Measurements from ENCODE around the gene EPHB1. TPM values are rescaled to one million over a fixed set of nuclear protein-coding genes. Genes with fewer than 3 reads are reported as not detected.

Gene EPHB1
- total RNA-seq, 1 experiment from 2014 or later: 2.8 TPM

DNA sequence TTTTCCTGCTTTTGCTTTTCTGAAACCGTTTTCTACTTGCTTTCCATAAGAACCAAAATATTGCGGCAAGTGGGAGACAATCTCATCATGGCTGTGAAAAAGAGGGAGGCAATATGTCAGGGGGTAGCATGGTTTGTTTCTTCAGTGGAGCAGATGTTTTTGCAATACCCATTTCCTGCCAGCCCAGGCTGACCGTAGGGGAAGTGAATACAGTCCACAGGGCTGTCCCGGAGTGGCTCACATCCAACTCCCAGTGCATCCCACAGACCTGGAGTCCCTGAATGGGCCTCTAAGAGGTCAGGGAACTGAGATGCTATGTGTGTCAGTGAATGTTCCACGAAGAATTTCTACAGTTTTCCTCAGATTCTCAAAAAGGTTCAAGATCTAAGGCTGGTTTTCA lies 69.6 kb downstream of the EPHB1 start:
- Histone ChIP-seq H4K8ac (replicated peaks; ENCODE audit: insufficient read length, low read depth, low read length) (no peak overlapping the region), H4K91ac (ENCODE audit: insufficient read length, low read depth, low read length) (no peak overlapping the region), H3K23ac (ENCODE audit: insufficient read length, low read depth, low read length) (no peak overlapping the region), H2BK20ac (ENCODE audit: low read depth, low read length, poor library complexity, severe bottlenecking) (no peak overlapping the region), H3K79me2 (ENCODE audit: insufficient read depth, low read length) (no peaks in the 10 kb centered on the region), H3K9ac (ENCODE audit: extremely low read depth, insufficient read length, low read length) (peak overlapping the region; percentile 8), H2BK5ac (ENCODE audit: insufficient read length, low read length) (no peak overlapping the region), H3K27me3 (ENCODE audit: insufficient read depth, low read length) (no peaks in the 10 kb centered on the region), H2BK120ac (ENCODE audit: low read depth, low read length, poor library complexity, severe bottlenecking) (no peak overlapping the region), H4K5ac (ENCODE audit: insufficient read length, low read depth, low read length) (no peak overlapping the region), H2AFZ (ENCODE audit: low read length) (no peak overlapping the region), H2BK15ac (ENCODE audit: low read depth, low read length) (no peak overlapping the region), H4K20me1 (ENCODE audit: control insufficient read depth, insufficient read depth, insufficient read length) (no peaks in the 10 kb centered on the region), H2BK12ac (ENCODE audit: insufficient read length, low read depth, low read length) (no peak overlapping the region), H3K4me2 (ENCODE audit: insufficient read depth, insufficient read length, low read length) (no peak overlapping the region), H3K9me3 (ENCODE audit: control insufficient read depth, low read depth, low read length) (no peaks in the 10 kb centered on the region), H3K14ac (ENCODE audit: insufficient read depth, low read length) (no peak overlapping the region), H3K4me1 (ENCODE audit: insufficient read depth, low read length) (no peaks in the 10 kb centered on the region), H3K79me1 (ENCODE audit: insufficient read depth, low read depth, low read length, poor library complexity, severe bottlenecking) (no peaks in the 10 kb centered on the region), H3K56ac (ENCODE audit: insufficient read length, low read depth, low read length) (no peak overlapping the region), H3K18ac (ENCODE audit: insufficient read length, low read depth, low read length) (no peak overlapping the region), H3K4ac (ENCODE audit: low read depth, low read length) (no peak overlapping the region), H2AK5ac (ENCODE audit: insufficient read length, low read length) (no peak overlapping the region), H3T11ph (ENCODE audit: low read length) (no peak overlapping the region), H3K27ac (ENCODE audit: insufficient read length, low read depth, low read length) (no peak overlapping the region), H3K23me2 (ENCODE audit: insufficient read length, low read depth, low read length, poor library complexity, severe bottlenecking) (no peaks in the 10 kb centered on the region)
- H3K4me3 Mint-ChIP-seq: no peak overlapping the region
- peaks cover 2% of the 10 kb centered on the region for H3K27me3 Mint-ChIP-seq (ENCODE audit: low read depth)
- no peaks in the 10 kb centered on the region for H3K9me3 Mint-ChIP-seq
- no CpG with 5 or more reads among the region's 5 CpGs for WGBS (ENCODE audit: extremely low coverage, insufficient read length, low lambda C conversion rate)
- no peak overlapping the region for H3K27ac Mint-ChIP-seq
- DNase-seq: no peak
- TF ChIP-seq, protein P1, sequence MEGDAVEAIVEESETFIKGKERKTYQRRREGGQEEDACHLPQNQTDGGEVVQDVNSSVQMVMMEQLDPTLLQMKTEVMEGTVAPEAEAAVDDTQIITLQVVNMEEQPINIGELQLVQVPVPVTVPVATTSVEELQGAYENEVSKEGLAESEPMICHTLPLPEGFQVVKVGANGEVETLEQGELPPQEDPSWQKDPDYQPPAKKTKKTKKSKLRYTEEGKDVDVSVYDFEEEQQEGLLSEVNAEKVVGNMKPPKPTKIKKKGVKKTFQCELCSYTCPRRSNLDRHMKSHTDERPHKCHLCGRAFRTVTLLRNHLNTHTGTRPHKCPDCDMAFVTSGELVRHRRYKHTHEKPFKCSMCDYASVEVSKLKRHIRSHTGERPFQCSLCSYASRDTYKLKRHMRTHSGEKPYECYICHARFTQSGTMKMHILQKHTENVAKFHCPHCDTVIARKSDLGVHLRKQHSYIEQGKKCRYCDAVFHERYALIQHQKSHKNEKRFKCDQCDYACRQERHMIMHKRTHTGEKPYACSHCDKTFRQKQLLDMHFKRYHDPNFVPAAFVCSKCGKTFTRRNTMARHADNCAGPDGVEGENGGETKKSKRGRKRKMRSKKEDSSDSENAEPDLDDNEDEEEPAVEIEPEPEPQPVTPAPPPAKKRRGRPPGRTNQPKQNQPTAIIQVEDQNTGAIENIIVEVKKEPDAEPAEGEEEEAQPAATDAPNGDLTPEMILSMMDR (conservative IDR thresholded peaks at IDR 0.05): no peak
- no peaks in the 10 kb centered on the region; a peak in 1 of 7 replicates for H3K36me3 Mint-ChIP-seq (ENCODE audit: insufficient read depth in 1 of 3, low read depth in 3 of 3)
- H3K4me1 Mint-ChIP-seq: peaks cover 9 to 10% of the 10 kb centered on the region in 2 experiments

All from H9 (cell line).